OCI-LY3 (cell line): ENCODE measurements around the gene PRDM5.

Experiments
- CTCF ChIP-seq: fragments of 200-600, 300-600 bp; sonication (generic); IDR thresholded peaks from 2 replicates; pipeline ENCODE4 v1.5.1; 2014; ENCODE audit warnings: antibody characterized with exemption, low read length, low read depth
- EZH2phosphoT487 ChIP-seq: fragments of 200-600 bp; shearing (Covaris generic); IDR thresholded peaks from 2 replicates; pipeline ENCODE4 v1.6.1; 2018; ENCODE audit warnings: antibody characterized with exemption, mixed run types, low read depth

GRCh38 chr4:120664851-120665250 is 257.7 kb downstream of the PRDM5 start:
- TF ChIP-seq CTCF = no peak
- no peak for TF ChIP-seq EZH2phosphoT487
